DOHH2 (cell line): ENCODE data around the gene U2AF2.
A peak's percentile ranks its signal among the peaks of the same experiment; 100 is the strongest.

Experiments
- EZH2phosphoT487 ChIP-seq: fragments of 200-600 bp; sonication (generic); IDR thresholded peaks from 2 replicates; pipeline ENCODE4 v1.6.1; 2017; ENCODE audit warnings: borderline replicate concordance, mild to moderate bottlenecking, antibody characterized with exemption, low read length, moderate library complexity, mixed read lengths
- TF ChIP-seq, protein P1 (sequence below): fragments of 200-600 bp; sonication (generic); IDR thresholded peaks from one replicate; pipeline ENCODE4 v1.5.1; 2014; ENCODE audit warnings: antibody characterized with exemption, mild to moderate bottlenecking, low read depth, low read length; ENCODE audit not compliant: poor library complexity, severe bottlenecking

DNA sequence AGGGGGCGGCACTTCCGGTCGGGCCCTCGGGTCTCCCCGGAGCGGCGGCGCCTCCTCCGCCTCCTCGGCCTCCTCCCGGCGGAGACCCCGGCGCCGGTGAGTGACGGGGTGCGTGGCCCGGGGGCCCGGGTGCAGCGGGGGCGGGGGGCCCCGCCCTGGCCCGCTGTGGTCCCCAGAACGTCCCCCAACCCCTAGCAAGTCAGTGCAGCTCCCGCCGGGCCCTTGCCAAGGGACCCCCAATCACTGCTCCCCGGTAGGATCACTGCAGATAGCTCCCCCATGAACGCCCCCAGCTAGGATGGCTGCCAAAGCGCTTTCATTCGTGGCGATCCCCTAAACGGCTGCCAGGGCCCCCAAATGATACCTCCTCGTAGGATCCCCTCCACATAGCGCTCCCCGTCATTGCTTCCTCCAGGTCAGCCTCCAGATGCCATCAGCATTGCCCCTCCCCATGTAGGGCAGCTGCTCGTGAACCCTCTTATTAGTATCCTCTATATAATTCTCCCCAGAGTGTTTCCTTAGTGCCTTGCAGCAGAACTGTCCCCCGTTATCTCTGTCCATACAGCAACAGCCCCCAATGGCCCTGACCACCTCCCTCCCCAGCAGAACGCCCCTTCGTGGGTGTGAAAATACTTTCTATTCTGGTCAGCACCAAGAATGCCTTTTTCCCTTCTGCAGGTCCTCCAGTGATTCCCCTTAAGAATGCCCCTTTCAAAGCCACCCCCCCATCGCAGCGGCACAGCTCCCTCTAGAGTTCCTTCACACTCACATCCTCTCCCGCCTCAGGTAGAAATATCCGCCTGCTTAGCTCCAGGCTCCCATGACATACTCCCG is 49.0 kb upstream of the U2AF2 start, which contains the start of gene ZNF865:
- TF ChIP-seq, protein P1, sequence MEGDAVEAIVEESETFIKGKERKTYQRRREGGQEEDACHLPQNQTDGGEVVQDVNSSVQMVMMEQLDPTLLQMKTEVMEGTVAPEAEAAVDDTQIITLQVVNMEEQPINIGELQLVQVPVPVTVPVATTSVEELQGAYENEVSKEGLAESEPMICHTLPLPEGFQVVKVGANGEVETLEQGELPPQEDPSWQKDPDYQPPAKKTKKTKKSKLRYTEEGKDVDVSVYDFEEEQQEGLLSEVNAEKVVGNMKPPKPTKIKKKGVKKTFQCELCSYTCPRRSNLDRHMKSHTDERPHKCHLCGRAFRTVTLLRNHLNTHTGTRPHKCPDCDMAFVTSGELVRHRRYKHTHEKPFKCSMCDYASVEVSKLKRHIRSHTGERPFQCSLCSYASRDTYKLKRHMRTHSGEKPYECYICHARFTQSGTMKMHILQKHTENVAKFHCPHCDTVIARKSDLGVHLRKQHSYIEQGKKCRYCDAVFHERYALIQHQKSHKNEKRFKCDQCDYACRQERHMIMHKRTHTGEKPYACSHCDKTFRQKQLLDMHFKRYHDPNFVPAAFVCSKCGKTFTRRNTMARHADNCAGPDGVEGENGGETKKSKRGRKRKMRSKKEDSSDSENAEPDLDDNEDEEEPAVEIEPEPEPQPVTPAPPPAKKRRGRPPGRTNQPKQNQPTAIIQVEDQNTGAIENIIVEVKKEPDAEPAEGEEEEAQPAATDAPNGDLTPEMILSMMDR: peak; percentile 86
- no peak for TF ChIP-seq EZH2phosphoT487
